Suppressor macrophage (primary cell): ENCODE data around the gene MYO1E.

Experiments used
- DNase-seq, 4 experiments: peaks; one replicate each; pipeline ENCODE4 v3.0.0-alpha.2; 2020 to 2022

Gene MYO1E

DNA sequence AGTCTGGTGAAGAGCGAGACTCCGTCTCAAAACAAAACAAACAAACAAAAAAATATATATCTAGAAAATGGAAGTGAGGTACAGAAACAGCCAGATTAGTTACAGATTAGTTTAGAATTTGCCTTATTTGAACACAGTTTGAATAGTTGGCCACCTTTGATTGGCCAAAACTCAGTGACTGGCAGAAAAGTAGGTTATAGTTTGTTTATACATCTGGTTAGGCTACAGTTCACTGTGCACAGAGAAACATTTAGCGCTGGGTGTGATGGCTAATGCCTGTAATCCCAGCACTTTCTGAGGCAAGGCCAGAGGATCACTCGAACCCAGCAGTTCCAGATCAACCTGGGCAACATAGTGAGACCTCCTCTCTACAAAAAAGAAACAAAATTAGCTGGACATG, 114.4 kb downstream of the MYO1E start:
- DNase-seq, result no peak

DNA sequence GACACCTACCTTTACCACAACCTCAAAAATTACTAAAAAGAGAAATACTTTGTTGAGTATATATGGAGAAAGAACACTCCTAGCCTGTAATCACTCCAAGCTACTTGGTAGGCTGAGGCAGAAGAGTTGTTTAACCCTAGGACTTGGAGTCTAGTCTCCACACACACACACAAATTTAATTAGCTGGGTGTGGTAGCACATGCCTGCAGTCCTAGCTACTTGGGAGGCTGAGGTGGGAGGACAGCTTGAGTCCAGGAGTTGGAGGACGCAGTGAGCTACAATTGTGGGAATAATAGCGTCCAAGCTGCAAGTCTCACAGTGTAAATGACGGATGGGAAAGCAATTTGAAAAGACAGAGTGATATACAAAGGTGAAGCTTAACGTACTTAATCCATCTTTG, 115.5 kb downstream of the MYO1E start:
- no peak for DNase-seq

DNA sequence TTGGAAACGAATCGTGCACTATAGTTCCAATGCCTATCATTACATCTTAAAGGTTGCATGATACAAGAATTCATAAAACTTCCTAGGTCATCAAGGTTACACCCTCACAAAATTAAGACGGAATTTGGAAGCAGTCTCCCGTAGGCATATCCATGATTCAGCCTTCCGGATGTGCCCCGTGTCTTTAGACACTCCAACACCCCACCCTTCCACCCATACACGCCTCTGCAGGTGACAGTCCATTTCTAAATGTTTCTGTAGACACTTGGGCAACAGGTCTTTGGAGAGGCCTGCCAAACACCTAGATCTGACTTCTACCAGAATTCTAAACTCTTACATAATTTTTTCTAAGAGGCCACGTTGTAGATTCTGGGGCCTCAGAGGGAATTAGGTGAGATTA, 116.2 kb downstream of the MYO1E start:
- no peak for DNase-seq

DNA sequence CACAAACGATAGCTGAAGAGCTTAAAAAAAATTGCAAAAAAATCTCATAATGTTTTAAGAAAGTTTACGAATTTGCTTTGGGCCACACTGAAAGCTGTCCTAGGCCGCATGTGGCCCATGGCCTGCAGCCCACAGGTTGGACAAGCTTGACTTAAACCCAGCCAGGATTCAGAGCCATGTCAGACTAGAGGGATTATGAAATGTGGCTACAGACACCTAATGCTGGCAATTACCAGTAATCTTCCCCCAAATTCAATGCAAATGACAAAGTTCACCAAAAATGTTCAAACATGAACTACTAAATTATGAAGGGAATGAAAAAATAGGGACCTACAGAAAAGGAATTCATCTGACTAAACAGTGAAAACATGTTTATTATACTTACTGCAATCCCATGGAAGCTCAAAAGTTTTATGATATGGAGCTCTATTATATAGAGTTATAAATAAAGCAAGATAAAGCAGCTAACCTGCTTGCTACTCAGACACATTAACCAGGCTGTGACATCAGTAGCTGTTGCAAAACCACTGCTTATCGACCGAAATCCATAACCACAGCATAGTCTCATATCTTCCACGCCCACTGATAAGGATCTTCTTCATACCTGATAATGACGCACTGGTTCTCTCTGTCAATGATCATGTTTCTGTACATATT, 116.9 kb downstream of the MYO1E start:
- no peak for DNase-seq

DNA sequence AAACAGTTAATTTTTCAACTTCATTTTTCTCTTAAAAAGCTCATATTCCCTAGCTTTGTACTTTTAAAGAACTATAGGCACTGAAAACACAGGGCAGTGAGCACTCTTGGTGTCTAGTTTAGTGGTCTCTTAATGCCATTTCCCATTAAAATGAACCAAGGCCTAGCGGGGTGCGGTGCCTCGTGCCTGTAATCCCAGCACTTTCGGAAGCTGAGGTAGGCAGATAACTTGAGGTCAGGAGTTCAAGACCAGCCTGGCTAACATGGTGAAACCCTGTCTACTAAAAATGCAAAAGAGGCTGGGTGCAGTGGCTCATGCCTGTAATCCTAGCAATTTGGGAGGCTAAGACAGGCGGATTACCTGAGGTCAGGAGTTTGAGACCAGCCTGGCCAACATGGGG, 120.5 kb downstream of the MYO1E start:
- DNase-seq, result no peak

- peak in 2 of 4 experiments; percentile 70 for DNase-seq
Measured at GRCh38 chr15:59251001-59251845, 121.4 kb downstream of the MYO1E start.

DNA sequence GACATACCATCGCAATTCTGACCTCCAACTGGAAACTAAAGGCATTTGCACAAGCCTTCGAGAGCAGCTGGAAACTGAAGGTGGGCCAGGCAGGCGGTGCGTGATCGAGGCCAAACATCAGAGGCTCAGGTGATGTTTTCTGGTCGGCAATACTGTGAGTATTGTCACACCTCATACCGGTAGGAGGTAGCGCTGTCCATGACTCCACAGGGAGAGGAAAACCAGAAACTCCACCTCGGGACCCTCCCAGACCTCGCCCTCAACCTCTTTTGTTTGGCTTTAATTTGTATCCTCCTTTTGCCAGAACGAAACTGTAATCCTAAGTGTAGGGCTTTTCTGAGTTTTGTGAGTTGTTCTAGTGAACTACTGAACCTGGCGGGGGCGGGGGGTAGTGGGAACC, 122.4 kb downstream of the MYO1E start:
- DNase-seq, result no peak

GRCh38 chr15:59249816-59250215, 122.9 kb downstream of the MYO1E start:
- no peak for DNase-seq

- peak; percentile 52 to 72 (median 62) for DNase-seq
Measured at GRCh38 chr15:59247364-59247763, 125.3 kb downstream of the MYO1E start.

DNA sequence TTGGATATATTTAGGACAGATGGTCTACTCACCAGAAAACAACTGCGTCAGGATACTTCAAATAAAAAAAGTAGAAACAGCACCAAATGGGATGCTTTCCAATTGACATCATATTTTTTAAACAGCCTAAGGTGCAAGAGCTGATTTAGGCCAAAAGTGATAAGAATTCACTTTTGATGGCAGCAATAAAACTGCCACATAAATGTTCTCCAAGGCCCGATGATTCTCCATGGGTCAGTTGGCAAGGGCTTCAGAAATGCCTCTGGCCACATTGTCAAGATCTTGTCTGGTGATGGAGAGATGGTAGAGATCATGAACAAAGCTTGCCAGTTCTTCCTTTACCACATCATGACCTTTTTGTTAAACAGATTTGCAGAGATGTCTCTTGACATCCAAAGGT, 127.1 kb downstream of the MYO1E start:
- no peak for DNase-seq

DNA sequence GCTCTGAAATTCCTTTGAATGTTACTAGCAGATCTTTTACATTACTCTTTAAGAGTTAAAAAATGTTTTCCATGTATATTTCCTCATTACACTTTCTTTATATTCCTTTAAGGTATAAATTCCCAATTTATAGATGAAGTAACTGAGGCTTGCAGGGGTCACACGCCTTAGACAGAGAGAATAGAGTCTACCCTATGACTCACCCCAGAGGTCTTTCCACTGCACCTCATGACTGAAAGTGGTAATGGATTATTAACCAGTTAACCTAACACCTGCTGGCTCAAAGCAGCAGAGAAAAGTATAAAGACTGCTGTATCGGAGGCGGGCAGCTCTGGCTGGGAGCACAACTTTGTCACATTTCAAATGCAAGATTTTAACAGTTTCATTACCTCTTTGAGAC, 128.3 kb downstream of the MYO1E start:
- DNase-seq, result no peak

- DNase-seq, result no peak
Measured at GRCh38 chr15:59243622-59244021, 129.0 kb downstream of the MYO1E start.

DNA sequence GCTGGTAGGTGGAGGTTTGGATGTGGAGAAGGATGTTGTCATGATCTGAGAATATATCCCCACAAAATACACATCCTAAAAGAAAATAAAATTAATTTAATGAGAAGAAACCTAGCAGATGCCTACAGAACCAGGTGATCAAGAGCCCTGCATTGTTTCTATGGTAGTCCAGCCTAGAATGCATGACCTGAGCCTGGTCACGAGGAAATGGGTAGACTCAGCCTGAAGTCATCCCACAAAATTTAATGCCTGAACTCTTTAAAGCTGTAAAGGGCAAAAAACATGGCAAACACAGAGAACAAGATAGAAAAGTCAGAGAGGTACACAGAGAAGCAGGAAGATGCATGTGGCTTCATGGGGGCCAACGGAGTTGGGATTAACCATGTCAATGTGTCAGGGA, 130.0 kb downstream of the MYO1E start:
- no peak for DNase-seq

GRCh38 chr15:59240036-59240435, 132.6 kb downstream of the MYO1E start:
- DNase-seq, result no peak

DNA sequence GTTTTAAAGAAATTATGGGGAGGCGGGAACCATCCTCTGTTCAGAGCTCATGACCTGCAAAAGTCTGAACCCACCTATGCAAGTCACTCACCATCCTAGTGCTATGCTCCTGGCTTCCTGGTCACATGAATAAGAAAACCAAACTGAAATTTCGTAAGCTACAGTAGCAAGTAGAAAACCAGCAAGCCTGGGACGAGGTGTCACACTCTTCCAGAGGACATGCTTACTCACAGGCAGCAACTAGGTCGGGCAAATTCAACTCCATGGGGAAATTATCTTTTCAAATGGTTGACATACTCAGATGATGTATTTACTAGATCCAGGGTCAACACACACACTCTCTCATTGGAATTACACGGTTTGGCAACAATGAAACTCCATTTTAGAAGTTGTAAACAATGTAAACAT, 134.7 kb downstream of the MYO1E start:
- DNase-seq, result peak; percentile 51 to 80 (median 74)

GRCh38 chr15:59237119-59237855, 135.4 kb downstream of the MYO1E start:
- peak; percentile 62 to 88 (median 78) for DNase-seq

- no peak for DNase-seq
Measured at GRCh38 chr15:59236394-59236793, 136.3 kb downstream of the MYO1E start.

- peak; percentile 45 to 84 (median 62) for DNase-seq
Measured at GRCh38 chr15:59232476-59232875, 140.2 kb downstream of the MYO1E start.

- DNase-seq, result no peak
Measured at GRCh38 chr15:59230531-59231055, 142.1 kb downstream of the MYO1E start.

GRCh38 chr15:59229453-59229852, 143.2 kb downstream of the MYO1E start:
- no peak for DNase-seq

GRCh38 chr15:59229015-59229414, 143.7 kb downstream of the MYO1E start:
- no peak for DNase-seq

- no peak for DNase-seq
Measured at GRCh38 chr15:59227021-59227420, 145.7 kb downstream of the MYO1E start.

- DNase-seq, result no peak
Measured at GRCh38 chr15:59224474-59224873, 148.2 kb downstream of the MYO1E start.
